Lower lobe of right lung (tissue), 2 donors: ENCODE data around the gene CDH24. TPM values are rescaled to one million over a fixed set of nuclear protein-coding genes. Genes with fewer than 3 reads are reported as not detected.

ENCODE experiments used
- ATAC-seq, 2 donors: fragments of 200-7000 bp; cut with Tn5 transposase; one replicate each; pipeline ENCODE4 v1.9.1; 2020 to 2022; ENCODE audit warnings: mild to moderate bottlenecking in 2 of 2, moderate library complexity in 2 of 2
- DNase-seq: peaks from one replicate; pipeline ENCODE4 v3.0.0-alpha.2; 2020
- H3K27ac ChIP-seq: fragments of 200-600 bp; one replicate; pipeline ENCODE4 v1.8.0; 2022
- H3K27me3 ChIP-seq: fragments of 200-600 bp; one replicate; pipeline ENCODE4 v1.8.0; 2022; ENCODE audit warnings: low read depth
- H3K36me3 ChIP-seq: fragments of 200-600 bp; one replicate; pipeline ENCODE4 v1.8.0; 2022; ENCODE audit warnings: mild to moderate bottlenecking
- H3K4me1 ChIP-seq: fragments of 200-600 bp; one replicate; pipeline ENCODE4 v1.8.0; 2022
- H3K4me3 ChIP-seq: fragments of 200-600 bp; one replicate; pipeline ENCODE4 v1.8.0; 2022; ENCODE audit warnings: mild to moderate bottlenecking
- H3K9me3 ChIP-seq: fragments of 200-600 bp; one replicate; pipeline ENCODE4 v1.8.0; 2022
- intact Hi-C: fragments of 100-400 bp; cut with DNase I; formaldehyde crosslinking; loops from one replicate; pipeline ENCODE4 v1.11.0; 2022
- total RNA-seq: library from RNA; stranded (reverse); fragmentation: NEBNext Ultra II Directional; extraction: Animal tissue kit (Norgen Biotek cat#: 25700); gene quantifications from one replicate; pipeline ENCODE4 v1.2.1, GENCODE V29; 2021
- TF ChIP-seq, protein P1 (sequence below): fragments of 200-600 bp; IDR thresholded peaks from one replicate; pipeline ENCODE4 v1.8.0; 2022; ENCODE audit warnings: antibody characterized with exemption, mild to moderate bottlenecking
- donor health status: DM: no; HTN: yes; CAD: no; lungs with severe emphysema.

The CDH24 gene
- total RNA-seq, 1 donor from 2014 or later: 5.6 TPM

DNA sequence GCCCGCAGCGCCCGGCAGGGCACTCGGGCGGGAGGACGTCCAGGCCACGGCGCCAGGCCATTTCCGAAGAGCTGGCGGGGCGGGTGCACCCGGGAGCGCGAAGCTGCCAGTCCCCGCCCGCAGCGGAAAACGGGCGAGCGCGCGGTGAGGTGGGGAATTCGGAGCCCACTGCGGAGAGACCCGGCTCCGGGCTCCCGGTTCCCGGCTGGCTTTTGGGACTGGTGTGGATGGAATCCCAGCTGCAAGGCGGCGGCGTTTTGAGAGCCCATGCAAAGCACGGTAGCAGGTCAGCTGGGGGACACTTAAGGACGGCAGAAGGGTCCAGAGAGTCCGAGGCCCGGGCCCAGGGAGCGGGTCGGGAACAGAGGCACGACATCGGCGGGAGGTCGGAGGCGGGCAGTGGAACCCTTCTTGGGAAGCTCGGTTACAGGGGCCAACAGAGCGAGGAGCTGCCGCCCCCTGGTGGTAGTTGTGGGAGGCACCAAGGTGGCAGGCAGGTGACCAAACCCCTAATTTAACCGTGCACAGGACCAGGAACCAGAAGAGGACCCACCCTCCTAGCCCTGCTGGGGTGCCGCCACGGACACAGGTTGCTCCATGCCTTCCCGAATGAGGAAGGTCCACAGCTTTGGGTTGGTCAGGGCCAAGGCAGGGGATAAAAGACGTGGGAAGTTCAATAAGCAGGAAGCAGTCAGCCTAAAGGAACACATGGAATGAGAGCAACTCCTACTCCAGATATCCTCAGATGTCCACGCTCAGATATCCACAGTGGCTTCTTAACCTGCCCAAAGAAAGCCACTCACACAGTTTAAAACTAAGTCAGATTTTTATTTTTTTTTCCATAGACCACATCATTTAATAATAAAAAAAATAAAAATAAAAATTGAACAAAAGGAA is 685 bp upstream of the CDH24 start:
- no peaks in the 10 kb centered on the region for H3K9me3 ChIP-seq
- DNase-seq: peak; percentile 89
- no peaks in the 10 kb centered on the region for H3K27me3 ChIP-seq
- TF ChIP-seq, protein P1, sequence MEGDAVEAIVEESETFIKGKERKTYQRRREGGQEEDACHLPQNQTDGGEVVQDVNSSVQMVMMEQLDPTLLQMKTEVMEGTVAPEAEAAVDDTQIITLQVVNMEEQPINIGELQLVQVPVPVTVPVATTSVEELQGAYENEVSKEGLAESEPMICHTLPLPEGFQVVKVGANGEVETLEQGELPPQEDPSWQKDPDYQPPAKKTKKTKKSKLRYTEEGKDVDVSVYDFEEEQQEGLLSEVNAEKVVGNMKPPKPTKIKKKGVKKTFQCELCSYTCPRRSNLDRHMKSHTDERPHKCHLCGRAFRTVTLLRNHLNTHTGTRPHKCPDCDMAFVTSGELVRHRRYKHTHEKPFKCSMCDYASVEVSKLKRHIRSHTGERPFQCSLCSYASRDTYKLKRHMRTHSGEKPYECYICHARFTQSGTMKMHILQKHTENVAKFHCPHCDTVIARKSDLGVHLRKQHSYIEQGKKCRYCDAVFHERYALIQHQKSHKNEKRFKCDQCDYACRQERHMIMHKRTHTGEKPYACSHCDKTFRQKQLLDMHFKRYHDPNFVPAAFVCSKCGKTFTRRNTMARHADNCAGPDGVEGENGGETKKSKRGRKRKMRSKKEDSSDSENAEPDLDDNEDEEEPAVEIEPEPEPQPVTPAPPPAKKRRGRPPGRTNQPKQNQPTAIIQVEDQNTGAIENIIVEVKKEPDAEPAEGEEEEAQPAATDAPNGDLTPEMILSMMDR: peak; percentile 95
- H3K27ac ChIP-seq: peak overlapping the region; percentile 58
- peaks cover 45% of the 10 kb centered on the region for H3K36me3 ChIP-seq
- ATAC-seq: peak; percentile 87
- H3K4me3 ChIP-seq: peak overlapping the region; percentile 81
- H3K4me1 ChIP-seq: peaks cover 23% of the 10 kb centered on the region
- intact Hi-C loops: loop anchor here (5.0 kb wide), 1 partner anchor 71 kb away; no protein-coding TSS in a partner anchor

DNA sequence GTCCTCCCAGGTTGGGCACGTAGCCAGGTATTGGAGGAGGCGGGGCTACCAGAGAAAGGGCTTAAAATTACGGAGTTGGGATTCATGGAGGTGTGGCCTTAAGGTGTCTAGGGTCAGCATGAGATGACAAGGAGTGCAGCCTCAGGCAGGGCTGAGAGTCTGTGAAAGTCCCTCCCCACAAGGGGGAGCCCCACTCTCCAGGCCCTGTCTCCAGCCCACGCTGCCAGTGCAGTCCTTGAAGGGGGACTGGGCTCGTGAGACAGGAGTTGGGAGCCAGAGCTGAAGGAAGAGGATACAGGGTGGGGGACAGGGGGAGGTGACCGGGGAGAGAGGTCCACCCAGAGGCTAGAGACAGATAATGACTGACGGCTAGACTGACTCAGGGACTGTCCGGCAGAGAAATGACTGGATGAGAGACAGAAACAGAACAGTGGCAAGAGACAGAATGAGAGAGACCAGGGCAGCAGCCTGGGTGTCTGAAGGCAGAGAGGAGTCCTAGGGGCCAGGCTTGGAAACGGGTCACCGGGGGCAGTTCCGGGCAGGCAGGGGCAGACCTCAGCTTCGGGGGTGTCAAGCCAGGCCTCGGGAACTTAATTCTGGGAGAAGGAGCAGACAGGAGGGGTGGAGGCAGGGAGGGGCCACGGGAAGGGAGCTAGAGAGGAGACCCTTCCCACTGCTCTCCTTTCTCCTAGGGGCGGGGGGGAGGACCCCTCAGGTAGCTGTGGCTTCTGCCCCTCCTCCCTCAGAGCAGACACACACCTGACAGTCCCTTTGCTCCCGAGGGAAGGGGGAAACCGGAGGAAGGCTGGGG is 970 bp downstream of the CDH24 start:
- ATAC-seq (peak; percentile 73 to 75), DNase-seq (peak; percentile 74)
- H3K27me3 ChIP-seq: no peaks in the 10 kb centered on the region
- no peaks in the 10 kb centered on the region for H3K9me3 ChIP-seq
- H3K36me3 ChIP-seq: peaks cover 29% of the 10 kb centered on the region
- peak overlapping the region; percentile 81 for H3K4me3 ChIP-seq
- peaks cover 15% of the 10 kb centered on the region for H3K4me1 ChIP-seq
- H3K27ac ChIP-seq: no peak overlapping the region
- TF ChIP-seq, protein P1: peak; percentile 64
- intact Hi-C loops: loop anchor here (5.0 kb wide), 1 partner anchor 69 kb away; no protein-coding TSS in a partner anchor

- no peaks in the 10 kb centered on the region for H3K9me3 ChIP-seq
- H3K36me3 ChIP-seq: peaks cover 22% of the 10 kb centered on the region
- no peaks in the 10 kb centered on the region for H3K27me3 ChIP-seq
- H3K4me3 ChIP-seq: no peak overlapping the region
- TF ChIP-seq, protein P1: no peak
- H3K27ac ChIP-seq: no peak overlapping the region
- intact Hi-C loops: loop anchor here (5.0 kb wide), 1 partner anchor 68 kb away; no protein-coding TSS in a partner anchor
- H3K4me1 ChIP-seq: peaks cover 15% of the 10 kb centered on the region
- DNase-seq: no peak
- no peak for ATAC-seq
Observed at GRCh38 chr14:23055621-23056144, 1.6 kb downstream of the CDH24 start.

GRCh38 chr14:23055147-23055550 is 2.2 kb downstream of the CDH24 start:
- Histone ChIP-seq H3K27me3 (no peaks in the 10 kb centered on the region), H3K27ac (no peak overlapping the region), H3K4me1 (peaks cover 15% of the 10 kb centered on the region), H3K9me3 (no peaks in the 10 kb centered on the region), H3K4me3 (no peak overlapping the region), H3K36me3 (peaks cover 17% of the 10 kb centered on the region)
- intact Hi-C loops: loop anchor here (5.0 kb wide), 1 partner anchor 68 kb away; no protein-coding TSS in a partner anchor
- TF ChIP-seq, protein P1: no peak
- DNase-seq (no peak), ATAC-seq (no peak)
